Spleen (tissue), 7 donors: ENCODE data around the gene ACR.

Experiments used
- POLR2A ChIP-seq, 3 donors: fragments of 450-650 bp; IDR thresholded peaks; one replicate each; pipeline ENCODE4 v1.5.1; 2017; ENCODE audit warnings: antibody characterized with exemption in 3 of 3, mild to moderate bottlenecking in 1 of 3
- POLR2AphosphoS5 ChIP-seq, 3 donors: sonication (generic); formaldehyde crosslinking; IDR thresholded peaks; one replicate each; pipeline ENCODE4 v1.5.1; 2017; ENCODE audit warnings: antibody characterized with exemption in 3 of 3
- TF ChIP-seq, protein P1 (sequence below), 11 experiments: fragments of 200-600 bp in 7 of 11; fragments of 450-650 bp in 4 of 11; sonication (generic) in 4 of 11; IDR thresholded peaks in 8 of 11; conservative IDR thresholded peaks in 3 of 11; 1 replicate in 7 of 11; 2 replicates in 4 of 11; pipeline versions ENCODE4 v1.4.0 to v1.8.0; 2016 to 2021; ENCODE audit warnings: antibody characterized with exemption in 11 of 11, inconsistent platforms in 4 of 11, mild to moderate bottlenecking in 1 of 11
- donor health status: DM: no; HTN: no; CAD: no; lungs with moderate emphysema.
- donor health status: DM: no; HTN: no; CAD: no.
- donor health status: DM: no; HTN: no; CAD: no.

DNA sequence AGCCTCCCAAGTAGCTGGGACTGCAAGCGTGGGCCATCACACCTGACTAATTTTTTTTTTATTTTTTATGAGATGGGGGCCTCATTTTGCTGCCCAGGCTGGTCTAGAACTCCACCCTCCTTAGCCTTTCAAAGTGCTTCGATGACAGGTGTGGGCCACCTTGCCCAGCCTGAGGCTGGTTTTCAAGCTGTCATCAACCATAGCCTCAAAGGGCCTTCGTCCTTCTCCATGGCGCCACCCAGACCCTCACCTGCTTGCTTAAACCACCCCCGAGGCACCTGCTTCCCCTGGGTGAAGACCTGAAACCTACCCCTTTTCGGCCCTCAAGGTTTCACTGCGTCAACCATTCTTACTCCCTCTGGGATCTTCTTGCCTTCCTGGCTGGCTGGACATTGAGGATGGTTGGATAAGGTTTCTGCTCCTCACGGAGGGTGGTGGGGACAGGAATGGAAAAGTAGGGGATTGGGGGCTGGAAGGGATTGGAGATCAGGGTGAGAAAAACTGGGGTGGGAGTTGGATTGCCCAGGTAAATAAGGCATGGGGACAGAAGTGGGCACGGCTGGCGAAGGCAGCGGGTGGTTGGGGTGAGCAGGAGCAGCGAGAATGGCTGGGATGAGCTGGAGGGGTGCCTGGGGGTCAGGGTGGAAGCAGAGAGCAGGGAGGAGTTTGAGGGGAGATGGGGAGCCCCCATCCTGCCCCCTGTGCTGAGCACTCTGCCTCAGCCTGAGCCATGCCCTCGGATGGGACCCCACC lies 2.8 kb upstream of the ACR start:
- TF ChIP-seq POLR2AphosphoS5 (IDR thresholded peaks at IDR 0.05) (peak in 2 of 3 donors; percentile 30 to 39), POLR2A (IDR thresholded peaks at IDR 0.05) (no peak)
- TF ChIP-seq, protein P1, sequence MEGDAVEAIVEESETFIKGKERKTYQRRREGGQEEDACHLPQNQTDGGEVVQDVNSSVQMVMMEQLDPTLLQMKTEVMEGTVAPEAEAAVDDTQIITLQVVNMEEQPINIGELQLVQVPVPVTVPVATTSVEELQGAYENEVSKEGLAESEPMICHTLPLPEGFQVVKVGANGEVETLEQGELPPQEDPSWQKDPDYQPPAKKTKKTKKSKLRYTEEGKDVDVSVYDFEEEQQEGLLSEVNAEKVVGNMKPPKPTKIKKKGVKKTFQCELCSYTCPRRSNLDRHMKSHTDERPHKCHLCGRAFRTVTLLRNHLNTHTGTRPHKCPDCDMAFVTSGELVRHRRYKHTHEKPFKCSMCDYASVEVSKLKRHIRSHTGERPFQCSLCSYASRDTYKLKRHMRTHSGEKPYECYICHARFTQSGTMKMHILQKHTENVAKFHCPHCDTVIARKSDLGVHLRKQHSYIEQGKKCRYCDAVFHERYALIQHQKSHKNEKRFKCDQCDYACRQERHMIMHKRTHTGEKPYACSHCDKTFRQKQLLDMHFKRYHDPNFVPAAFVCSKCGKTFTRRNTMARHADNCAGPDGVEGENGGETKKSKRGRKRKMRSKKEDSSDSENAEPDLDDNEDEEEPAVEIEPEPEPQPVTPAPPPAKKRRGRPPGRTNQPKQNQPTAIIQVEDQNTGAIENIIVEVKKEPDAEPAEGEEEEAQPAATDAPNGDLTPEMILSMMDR (IDR thresholded peaks at IDR 0.05 in 8 of 11, conservative IDR thresholded peaks at IDR 0.05 in 3 of 11), result no peak
